HepG2 (cell line): ENCODE results near the gene JMJD1C. TPM values are rescaled to one million over a fixed set of nuclear protein-coding genes. Genes with fewer than 3 reads are reported as not detected.

Experiments used
- ADNP ChIP-seq: sonication (generic); formaldehyde crosslinking; IDR thresholded peaks from 2 replicates; pipeline ENCODE4 v1.4.0; 2020; ENCODE audit warnings: missing genetic modification reagents
- HES4 ChIP-seq: sonication (generic); formaldehyde crosslinking; IDR thresholded peaks from 2 replicates; pipeline ENCODE4 v1.9.0; 2021; ENCODE audit warnings: mild to moderate bottlenecking, missing genetic modification reagents, borderline replicate concordance
- HMGA1 ChIP-seq: sonication (generic); formaldehyde crosslinking; conservative IDR thresholded peaks from 2 replicates; pipeline ENCODE4 v1.4.0; 2020; ENCODE audit warnings: missing genetic modification reagents
- IKZF4 ChIP-seq: sonication (generic); formaldehyde crosslinking; IDR thresholded peaks from 2 replicates; pipeline ENCODE4 v1.5.1; 2020; ENCODE audit warnings: borderline replicate concordance, mild to moderate bottlenecking, low read depth, missing genetic modification reagents; ENCODE audit errors: not compliant biosample characterization
- NAIF1 ChIP-seq: sonication (generic); formaldehyde crosslinking; IDR thresholded peaks from 2 replicates; pipeline ENCODE4 v1.5.0; 2020; ENCODE audit warnings: mild to moderate bottlenecking, missing genetic modification reagents, borderline replicate concordance
- RFX3 ChIP-seq: IDR thresholded peaks from 2 replicates; pipeline ENCODE4 v1.6.1; 2016; ENCODE audit warnings: missing biosample characterization, missing genetic modification reagents
- TEAD3 ChIP-seq: optimal IDR thresholded peaks from 2 replicates; pipeline ENCODE3; 2016; ENCODE audit warnings: borderline replicate concordance
- ZFP62 ChIP-seq: sonication (generic); formaldehyde crosslinking; IDR thresholded peaks from 2 replicates; pipeline ENCODE4 v1.4.0; 2020; ENCODE audit warnings: missing genetic modification reagents
- ZNF207 ChIP-seq: fragments of 450-650 bp; IDR thresholded peaks from 2 replicates; pipeline ENCODE4 v1.6.1; 2016; ENCODE audit warnings: antibody characterized with exemption, borderline replicate concordance
- ZNF232 ChIP-seq: sonication (generic); formaldehyde crosslinking; IDR thresholded peaks from 2 replicates; pipeline ENCODE4 v1.4.0; 2020; ENCODE audit warnings: missing genetic modification reagents, borderline replicate concordance
- ZNF567 ChIP-seq: sonication (generic); formaldehyde crosslinking; IDR thresholded peaks from 2 replicates; pipeline ENCODE4 v1.8.1; 2023; ENCODE audit warnings: mild to moderate bottlenecking, missing genetic modification reagents, borderline replicate concordance
- ZNF576 ChIP-seq: sonication (generic); formaldehyde crosslinking; IDR thresholded peaks from 2 replicates; pipeline ENCODE4 v1.4.0; 2020; ENCODE audit warnings: mild to moderate bottlenecking, missing genetic modification reagents
- ZNF619 ChIP-seq: sonication (generic); formaldehyde crosslinking; IDR thresholded peaks from 2 replicates; pipeline ENCODE4 v1.4.0; 2020; ENCODE audit warnings: mild to moderate bottlenecking, missing genetic modification reagents
- ZNF672 ChIP-seq: sonication (generic); formaldehyde crosslinking; IDR thresholded peaks from 2 replicates; pipeline ENCODE4 v1.8.1; 2022; ENCODE audit warnings: missing genetic modification reagents
- ZNF747 ChIP-seq: sonication (generic); formaldehyde crosslinking; IDR thresholded peaks from 2 replicates; pipeline ENCODE4 v1.8.1; 2023; ENCODE audit warnings: missing genetic modification reagents, mild to moderate bottlenecking, borderline replicate concordance
- ZNF781 ChIP-seq: sonication (generic); formaldehyde crosslinking; IDR thresholded peaks from 2 replicates; pipeline ENCODE4 v1.5.1; 2020; ENCODE audit warnings: borderline replicate concordance, mild to moderate bottlenecking, missing genetic modification reagents; ENCODE audit errors: not compliant biosample characterization
- ZSCAN21 ChIP-seq: sonication (generic); formaldehyde crosslinking; IDR thresholded peaks from 2 replicates; pipeline ENCODE4 v1.8.0; 2022; ENCODE audit warnings: mild to moderate bottlenecking, missing genetic modification reagents, moderate library complexity, borderline replicate concordance
- polyA plus RNA-seq, 8 experiments: library from polyadenylated mRNA; depleted of rRNA in 3 of 8; stranded (reverse) in 7 of 8; unstranded in 1 of 8; fragments of >200 nt; fragmentation: Illumina TruSeq in 4 of 8; extraction: Trizol in 4 of 8; gene quantifications; 2 replicates each; pipeline versions ENCODE4 v1.2.1 to v1.2.3, GENCODE V29; 2011 to 2016; ENCODE audit warnings: low read depth in 4 of 8, missing spikeins in 1 of 8, mixed read lengths in 1 of 8; ENCODE audit not compliant: insufficient read depth in 1 of 8
- total RNA-seq, 5 experiments: library from RNA; depleted of rRNA; stranded (reverse); fragments of >200 nt; fragmentation: Illumina TruSeq; extraction: Trizol; gene quantifications; 2 replicates each; pipeline ENCODE4 v1.2.3, GENCODE V29; 2016; ENCODE audit warnings: low read depth in 1 of 5
- TF ChIP-seq, protein P1 (sequence below): sonication (generic); formaldehyde crosslinking; IDR thresholded peaks from 2 replicates; pipeline ENCODE4 v1.5.0; 2020; ENCODE audit warnings: mild to moderate bottlenecking, missing genetic modification reagents, borderline replicate concordance
- TF ChIP-seq, protein P2 (sequence below): sonication (generic); formaldehyde crosslinking; IDR thresholded peaks from 2 replicates; pipeline ENCODE4 v1.5.1; 2020; ENCODE audit warnings: missing genetic modification reagents, mild to moderate bottlenecking, borderline replicate concordance

Gene JMJD1C
- total and polyA plus RNA-seq, 2 of the 13 experiments (the other 11 are each of a cell fraction or from before 2014, with no cell fraction given): 42.3 to 42.7 TPM

GRCh38 chr10:63268798-63269503 is 196.8 kb downstream of the JMJD1C start (continued):
- TF ChIP-seq ZNF576 (no peak), TEAD3 (CRISPR knock-in tag) (peak; percentile 56), ZSCAN21 (CRISPR knock-in tag) (peak; percentile 95), ZNF567 (CRISPR knock-in tag) (no peak), ZFP62 (CRISPR knock-in tag) (no peak), NAIF1 (CRISPR knock-in tag) (no peak; the same call in 1 of the 2 replicates), ZNF781 (no peak), IKZF4 (CRISPR knock-in tag) (no peak), ZNF619 (CRISPR knock-in tag) (0 out of 2 replicates have a peak, but pooled peaks have one; percentile 39), ZNF207 (no peak), HES4 (no peak), RFX3 (CRISPR knock-in tag) (no peak), ZNF672 (CRISPR knock-in tag) (no peak), ZNF232 (CRISPR knock-in tag) (no peak), HMGA1 (CRISPR knock-in tag) (no peak), ZNF747 (CRISPR knock-in tag) (no peak), ADNP (CRISPR knock-in tag) (no peak)
- TF ChIP-seq, protein P1, sequence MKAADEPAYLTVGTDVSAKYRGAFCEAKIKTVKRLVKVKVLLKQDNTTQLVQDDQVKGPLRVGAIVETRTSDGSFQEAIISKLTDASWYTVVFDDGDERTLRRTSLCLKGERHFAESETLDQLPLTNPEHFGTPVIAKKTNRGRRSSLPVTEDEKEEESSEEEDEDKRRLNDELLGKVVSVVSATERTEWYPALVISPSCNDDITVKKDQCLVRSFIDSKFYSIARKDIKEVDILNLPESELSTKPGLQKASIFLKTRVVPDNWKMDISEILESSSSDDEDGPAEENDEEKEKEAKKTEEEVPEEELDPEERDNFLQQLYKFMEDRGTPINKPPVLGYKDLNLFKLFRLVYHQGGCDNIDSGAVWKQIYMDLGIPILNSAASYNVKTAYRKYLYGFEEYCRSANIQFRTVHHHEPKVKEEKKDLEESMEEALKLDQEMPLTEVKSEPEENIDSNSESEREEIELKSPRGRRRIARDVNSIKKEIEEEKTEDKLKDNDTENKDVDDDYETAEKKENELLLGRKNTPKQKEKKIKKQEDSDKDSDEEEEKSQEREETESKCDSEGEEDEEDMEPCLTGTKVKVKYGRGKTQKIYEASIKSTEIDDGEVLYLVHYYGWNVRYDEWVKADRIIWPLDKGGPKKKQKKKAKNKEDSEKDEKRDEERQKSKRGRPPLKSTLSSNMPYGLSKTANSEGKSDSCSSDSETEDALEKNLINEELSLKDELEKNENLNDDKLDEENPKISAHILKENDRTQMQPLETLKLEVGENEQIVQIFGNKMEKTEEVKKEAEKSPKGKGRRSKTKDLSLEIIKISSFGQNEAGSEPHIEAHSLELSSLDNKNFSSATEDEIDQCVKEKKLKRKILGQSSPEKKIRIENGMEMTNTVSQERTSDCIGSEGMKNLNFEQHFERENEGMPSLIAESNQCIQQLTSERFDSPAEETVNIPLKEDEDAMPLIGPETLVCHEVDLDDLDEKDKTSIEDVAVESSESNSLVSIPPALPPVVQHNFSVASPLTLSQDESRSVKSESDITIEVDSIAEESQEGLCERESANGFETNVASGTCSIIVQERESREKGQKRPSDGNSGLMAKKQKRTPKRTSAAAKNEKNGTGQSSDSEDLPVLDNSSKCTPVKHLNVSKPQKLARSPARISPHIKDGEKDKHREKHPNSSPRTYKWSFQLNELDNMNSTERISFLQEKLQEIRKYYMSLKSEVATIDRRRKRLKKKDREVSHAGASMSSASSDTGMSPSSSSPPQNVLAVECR: peak; percentile 74; the same call in 1 of the 2 replicates
- TF ChIP-seq, protein P2, sequence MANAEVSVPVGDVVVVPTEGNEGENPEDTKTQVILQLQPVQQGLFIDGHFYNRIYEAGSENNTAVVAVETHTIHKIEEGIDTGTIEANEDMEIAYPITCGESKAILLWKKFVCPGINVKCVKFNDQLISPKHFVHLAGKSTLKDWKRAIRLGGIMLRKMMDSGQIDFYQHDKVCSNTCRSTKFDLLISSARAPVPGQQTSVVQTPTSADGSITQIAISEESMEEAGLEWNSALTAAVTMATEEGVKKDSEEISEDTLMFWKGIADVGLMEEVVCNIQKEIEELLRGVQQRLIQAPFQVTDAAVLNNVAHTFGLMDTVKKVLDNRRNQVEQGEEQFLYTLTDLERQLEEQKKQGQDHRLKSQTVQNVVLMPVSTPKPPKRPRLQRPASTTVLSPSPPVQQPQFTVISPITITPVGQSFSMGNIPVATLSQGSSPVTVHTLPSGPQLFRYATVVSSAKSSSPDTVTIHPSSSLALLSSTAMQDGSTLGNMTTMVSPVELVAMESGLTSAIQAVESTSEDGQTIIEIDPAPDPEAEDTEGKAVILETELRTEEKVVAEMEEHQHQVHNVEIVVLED (CRISPR knock-in tag): no peak
